C4-2B (cell line): Measurements from ENCODE around the gene RBFOX2.

ENCODE experiments used
- H3K27ac ChIP-seq: fragments of 450-650 bp; 2 replicates; pipeline ENCODE4 v1.5.1; 2017
- CTCF ChIP-seq: fragments of 450-650 bp; conservative IDR thresholded peaks from 2 replicates; pipeline ENCODE4 v1.5.1; 2017; ENCODE audit warnings: mild to moderate bottlenecking
- ZFX ChIP-seq: fragments of 450-650 bp; IDR thresholded peaks from 2 replicates; pipeline ENCODE4 v1.6.1; 2017

RBFOX2 gene

GRCh38 chr22:35960854-35961253 is 67.8 kb downstream of the RBFOX2 start:
- H3K27ac ChIP-seq, result no peak overlapping the region
- TF ChIP-seq ZFX (no peak), CTCF (no peak)

GRCh38 chr22:35959121-35959800 is 69.4 kb downstream of the RBFOX2 start:
- H3K27ac ChIP-seq, result no peak overlapping the region

GRCh38 chr22:35958334-35958733 is 70.3 kb downstream of the RBFOX2 start:
- no peak overlapping the region for H3K27ac ChIP-seq
- TF ChIP-seq ZFX (no peak), CTCF (no peak)

More at GRCh38 chr22:35959121-35959800, 69.4 kb downstream of the RBFOX2 start:
- TF ChIP-seq CTCF (no peak), ZFX (no peak)

GRCh38 chr22:35957589-35957988 is 71.0 kb downstream of the RBFOX2 start:
- no peak for TF ChIP-seq CTCF
- no peak for TF ChIP-seq ZFX
- H3K27ac ChIP-seq, result no peak overlapping the region

GRCh38 chr22:35956850-35957249 is 71.8 kb downstream of the RBFOX2 start:
- no peak overlapping the region for H3K27ac ChIP-seq
- TF ChIP-seq CTCF (no peak), ZFX (no peak)

GRCh38 chr22:35955546-35955945 is 73.1 kb downstream of the RBFOX2 start:
- TF ChIP-seq CTCF, result no peak
- TF ChIP-seq ZFX, result no peak
- no peak overlapping the region for H3K27ac ChIP-seq

GRCh38 chr22:35952576-35952975 is 76.0 kb downstream of the RBFOX2 start:
- no peak for TF ChIP-seq CTCF
- no peak overlapping the region for H3K27ac ChIP-seq
